Measurements from ENCODE around the gene SND1. TPM values are rescaled to one million over a fixed set of nuclear protein-coding genes. Genes with fewer than 3 reads are reported as not detected.

The SND1 gene
- total and polyA plus RNA-seq, 10 donors = 61.7 to 173 (median 116) TPM

- Histone ChIP-seq H3K27ac (peak overlapping the region in 6 of 8 donors; percentile 5 to 63 (median 54)), H3K4me1 (peaks cover 10 to 46% (median 21%) of the 10 kb centered on the region in 6 donors), H3K4me3 (no peak overlapping the region), H3K9me3 (no peaks in the 10 kb centered on the region), H3K36me3 (peaks cover 0 to 79% (median 15%) of the 10 kb centered on the region in 6 donors), H3K27me3 (replicated peaks in 1 of 7) (no peaks in the 10 kb centered on the region)
- intact Hi-C loops (cut with DNase I; ENCODE audit: low total_unique reads) = no loop called here
- DNase-seq = no peak
- 61 to 81% (median 73%) methylated on average over 3 of the region's 3 CpGs for WGBS, 5 donors
- TF ChIP-seq POLR2AphosphoS5 (IDR thresholded peaks at IDR 0.05) (no peak), POLR2A (IDR thresholded peaks at IDR 0.05) (no peak), CTCF (IDR thresholded peaks at IDR 0.05 in 8 of 11, conservative IDR thresholded peaks at IDR 0.05 in 3 of 11) (no peak)
Observed at GRCh38 chr7:127995156-127995880, 343.3 kb downstream of the SND1 start.

GRCh38 chr7:127995881-127996215, 343.9 kb downstream of the SND1 start:
- Histone ChIP-seq H3K27ac (peak overlapping the region in 7 of 8 donors; percentile 5 to 63 (median 51)), H3K27me3 (replicated peaks in 1 of 7) (no peaks in the 10 kb centered on the region), H3K4me1 (peaks cover 12 to 52% (median 26%) of the 10 kb centered on the region in 6 donors), H3K9me3 (no peaks in the 10 kb centered on the region), H3K4me3 (no peak overlapping the region), H3K36me3 (peaks cover 0 to 74% (median 11%) of the 10 kb centered on the region in 6 donors)
- 53 to 77% (median 72%) methylated on average over 3 of the region's 3 CpGs for WGBS, 5 donors
- intact Hi-C loops (cut with DNase I; ENCODE audit: low total_unique reads) = no loop called here
- DNase-seq = peak; percentile 50
- TF ChIP-seq POLR2AphosphoS5 (IDR thresholded peaks at IDR 0.05) (peak in 2 of 3 donors; percentile 14 to 27), POLR2A (IDR thresholded peaks at IDR 0.05) (no peak)

GRCh38 chr7:127996253-127997071, 344.5 kb downstream of the SND1 start:
- TF ChIP-seq POLR2AphosphoS5 (IDR thresholded peaks at IDR 0.05) = no peak
- TF ChIP-seq CTCF (IDR thresholded peaks at IDR 0.05 in 8 of 11, conservative IDR thresholded peaks at IDR 0.05 in 3 of 11) = no peak
- no peak for TF ChIP-seq POLR2A (IDR thresholded peaks at IDR 0.05)
- Histone ChIP-seq H3K27ac (peak overlapping the region in 5 of 8 donors; percentile 9 to 63 (median 51)), H3K36me3 (peaks cover 0 to 68% (median 9%) of the 10 kb centered on the region in 6 donors), H3K27me3 (replicated peaks in 1 of 7) (no peaks in the 10 kb centered on the region), H3K4me3 (no peak overlapping the region), H3K9me3 (no peaks in the 10 kb centered on the region), H3K4me1 (peaks cover 12 to 58% (median 31%) of the 10 kb centered on the region in 6 donors)
- no peak for DNase-seq
- WGBS, 5 donors = 87 to 94% (median 92%) methylated on average over 11 of the region's 11 CpGs
- intact Hi-C loops (cut with DNase I; ENCODE audit: low total_unique reads) = no loop called here

GRCh38 chr7:127997226-127997922, 345.4 kb downstream of the SND1 start:
- H3K9me3 ChIP-seq = no peaks in the 10 kb centered on the region
- 90 to 98% (median 97%) methylated on average over 4 of the region's 4 CpGs for WGBS, 5 donors
- H3K27ac ChIP-seq = no peak overlapping the region
- peaks cover 0 to 62% (median 5%) of the 10 kb centered on the region in 6 donors for H3K36me3 ChIP-seq
- peaks cover 12 to 67% (median 34%) of the 10 kb centered on the region in 6 donors for H3K4me1 ChIP-seq
- no peak for DNase-seq
- intact Hi-C loops (cut with DNase I; ENCODE audit: low total_unique reads) = no loop called here
- H3K4me3 ChIP-seq = no peak overlapping the region
- TF ChIP-seq CTCF (IDR thresholded peaks at IDR 0.05 in 8 of 11, conservative IDR thresholded peaks at IDR 0.05 in 3 of 11) (no peak), POLR2A (IDR thresholded peaks at IDR 0.05) (no peak), POLR2AphosphoS5 (IDR thresholded peaks at IDR 0.05) (no peak)
- H3K27me3 ChIP-seq (replicated peaks in 1 of 7) = no peaks in the 10 kb centered on the region
